Measurements from ENCODE around the gene IQCH.

Gene IQCH

GRCh38 chr15:67508407-67508806 is 253.8 kb downstream of the IQCH start:
- DNase-seq: no peak

GRCh38 chr15:67509918-67510317 is 255.3 kb downstream of the IQCH start:
- no peak for DNase-seq

- no peak for DNase-seq
These were observed 256.1 kb downstream of the IQCH start for GRCh38 chr15:67510597-67511190.

GRCh38 chr15:67511606-67512005 is 257.0 kb downstream of the IQCH start:
- no peak for DNase-seq

- DNase-seq: no peak
These were observed 257.6 kb downstream of the IQCH start for GRCh38 chr15:67512140-67512539.

- DNase-seq: no peak
These were observed 258.5 kb downstream of the IQCH start for GRCh38 chr15:67512933-67513714.

GRCh38 chr15:67515090-67515489 is 260.5 kb downstream of the IQCH start:
- DNase-seq: no peak

- DNase-seq: no peak
These were observed 261.0 kb downstream of the IQCH start for GRCh38 chr15:67515557-67515956.

GRCh38 chr15:67520321-67521028 is 265.9 kb downstream of the IQCH start:
- DNase-seq: peak in 1 of 6 experiments; percentile 39

- peak; percentile 67 to 81 (median 76) for DNase-seq
These were observed 266.6 kb downstream of the IQCH start, which contains the start of gene C15orf61 for GRCh38 chr15:67521029-67521782. C15orf61 (plus strand) TSS chr15:67521131; CDS start chr15:67521249, 118 bp downstream.

GRCh38 chr15:67521783-67522568 is 267.4 kb downstream of the IQCH start:
- DNase-seq: peak in 2 of 6 experiments; percentile 46 to 47

- DNase-seq: no peak
These were observed 268.7 kb downstream of the IQCH start for GRCh38 chr15:67523330-67523729.

- DNase-seq: no peak
These were observed 269.6 kb downstream of the IQCH start for GRCh38 chr15:67524235-67524634.

- no peak for DNase-seq
These were observed 273.9 kb downstream of the IQCH start for GRCh38 chr15:67528513-67528912.

- DNase-seq: no peak
These were observed 276.9 kb downstream of the IQCH start for GRCh38 chr15:67531379-67531914.

GRCh38 chr15:67533873-67534272 is 279.3 kb downstream of the IQCH start:
- no peak for DNase-seq

GRCh38 chr15:67534360-67534759 is 279.8 kb downstream of the IQCH start:
- DNase-seq: no peak

- no peak for DNase-seq
These were observed 283.2 kb downstream of the IQCH start for GRCh38 chr15:67537771-67538170.

GRCh38 chr15:67542420-67543347 is 288.1 kb downstream of the IQCH start, which contains the start of gene MAP2K5:
MAP2K5 (plus strand) TSS chr15:67542703; CDS start chr15:67543336, 633 bp downstream.
- peak; percentile 65 to 77 (median 74) for DNase-seq

- no peak for DNase-seq
These were observed 288.7 kb downstream of the IQCH start for GRCh38 chr15:67543348-67543718.

GRCh38 chr15:67544475-67544874 is 289.9 kb downstream of the IQCH start:
- no peak for DNase-seq
